ENCODE measurements around the gene ERMAP.

DNA sequence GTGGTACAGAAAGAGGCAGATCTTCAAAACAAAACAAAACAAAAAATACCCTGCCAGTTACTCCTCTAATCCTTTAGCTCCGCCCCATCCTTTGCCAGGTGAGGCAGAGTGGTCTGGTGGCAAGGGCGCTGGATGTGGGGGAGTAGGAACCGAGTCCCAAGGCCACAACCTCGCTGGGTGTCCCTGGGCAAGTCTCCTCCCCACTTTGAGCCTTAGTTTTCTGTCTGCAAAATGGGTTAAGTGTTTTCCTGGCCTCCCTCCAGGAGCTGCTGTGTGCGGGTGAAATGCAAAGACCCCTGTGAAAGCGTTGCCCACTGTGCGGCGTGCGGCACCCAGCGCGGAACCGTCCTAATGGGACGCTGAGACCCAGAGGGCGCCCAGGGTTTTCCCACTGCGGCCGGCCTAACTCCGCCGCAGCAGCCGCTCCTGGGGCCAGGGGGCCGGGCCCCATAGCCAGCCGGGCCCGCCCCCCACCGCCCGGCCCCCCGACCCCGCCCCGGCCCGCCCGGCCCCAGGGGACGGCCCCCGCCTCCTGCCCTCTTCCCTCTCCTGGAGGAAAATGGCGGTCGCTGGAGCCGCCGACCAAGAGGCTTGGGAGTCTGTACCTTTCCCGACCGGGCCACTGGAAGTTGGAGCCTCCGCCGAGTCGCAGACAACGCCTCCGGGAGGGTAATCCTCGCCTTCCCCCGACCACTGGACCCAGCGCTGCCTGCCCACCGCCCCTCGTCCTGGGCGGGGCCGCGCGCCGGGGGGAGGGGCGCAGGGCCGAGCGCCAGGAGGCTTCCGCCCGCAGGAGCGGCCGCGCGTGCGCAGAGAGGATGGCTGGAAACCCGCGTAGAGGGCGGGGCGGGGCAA lies at the start of gene ERMAP, which contains the start of gene SVBP:
- TF ChIP-seq POLR2A (IDR thresholded peaks at IDR 0.05) = no peak
- TF ChIP-seq, protein P1, sequence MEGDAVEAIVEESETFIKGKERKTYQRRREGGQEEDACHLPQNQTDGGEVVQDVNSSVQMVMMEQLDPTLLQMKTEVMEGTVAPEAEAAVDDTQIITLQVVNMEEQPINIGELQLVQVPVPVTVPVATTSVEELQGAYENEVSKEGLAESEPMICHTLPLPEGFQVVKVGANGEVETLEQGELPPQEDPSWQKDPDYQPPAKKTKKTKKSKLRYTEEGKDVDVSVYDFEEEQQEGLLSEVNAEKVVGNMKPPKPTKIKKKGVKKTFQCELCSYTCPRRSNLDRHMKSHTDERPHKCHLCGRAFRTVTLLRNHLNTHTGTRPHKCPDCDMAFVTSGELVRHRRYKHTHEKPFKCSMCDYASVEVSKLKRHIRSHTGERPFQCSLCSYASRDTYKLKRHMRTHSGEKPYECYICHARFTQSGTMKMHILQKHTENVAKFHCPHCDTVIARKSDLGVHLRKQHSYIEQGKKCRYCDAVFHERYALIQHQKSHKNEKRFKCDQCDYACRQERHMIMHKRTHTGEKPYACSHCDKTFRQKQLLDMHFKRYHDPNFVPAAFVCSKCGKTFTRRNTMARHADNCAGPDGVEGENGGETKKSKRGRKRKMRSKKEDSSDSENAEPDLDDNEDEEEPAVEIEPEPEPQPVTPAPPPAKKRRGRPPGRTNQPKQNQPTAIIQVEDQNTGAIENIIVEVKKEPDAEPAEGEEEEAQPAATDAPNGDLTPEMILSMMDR (IDR thresholded peaks at IDR 0.05) = no peak
